T-helper 2 cell treated with Interferon-gamma antibody and Interleukin-4, amounts not matched to agents 5 μg/mL and 100 μg/mL, for 36 hours (primary cell): ENCODE results near the gene SMIM1.
A peak's percentile ranks its signal among the peaks of the same experiment; 100 is the strongest.

Experiments
- DNase-seq: peaks from one replicate; pipeline ENCODE4 v3.0.0; 2021; ENCODE audit warnings: low spot score
- H3K27ac Mint-ChIP-seq: one replicate; pipeline ENCODE4 v1.8.0; 2021; ENCODE audit warnings: mild to moderate bottlenecking, mixed read lengths
- H3K27me3 Mint-ChIP-seq: one replicate; pipeline ENCODE4 v1.8.0; 2021; ENCODE audit warnings: low read depth, mixed read lengths
- H3K36me3 Mint-ChIP-seq: one replicate; pipeline ENCODE4 v1.8.0; 2021; ENCODE audit warnings: low read depth, mixed read lengths
- H3K4me1 Mint-ChIP-seq: one replicate; pipeline ENCODE4 v1.8.0; 2021; ENCODE audit warnings: low read depth, mixed read lengths
- H3K4me3 Mint-ChIP-seq: one replicate; pipeline ENCODE4 v1.8.0; 2022; ENCODE audit warnings: mild to moderate bottlenecking, moderate library complexity, mixed read lengths
- H3K9me3 Mint-ChIP-seq: one replicate; pipeline ENCODE4 v1.8.0; 2021; ENCODE audit warnings: mixed read lengths

The SMIM1 gene

GRCh38 chr1:3817138-3817740 is 44.7 kb downstream of the SMIM1 start:
- Mint-ChIP-seq H3K4me3 (no peak overlapping the region), H3K4me1 (no peaks in the 10 kb centered on the region), H3K36me3 (peaks cover 7% of the 10 kb centered on the region), H3K9me3 (no peaks in the 10 kb centered on the region), H3K27me3 (no peaks in the 10 kb centered on the region), H3K27ac (no peak overlapping the region)
- DNase-seq, result no peak

GRCh38 chr1:3817821-3818597 is 45.5 kb downstream of the SMIM1 start:
- Mint-ChIP-seq H3K27ac (no peak overlapping the region), H3K4me3 (no peak overlapping the region), H3K27me3 (no peaks in the 10 kb centered on the region), H3K9me3 (no peaks in the 10 kb centered on the region), H3K36me3 (peaks cover 7% of the 10 kb centered on the region), H3K4me1 (no peaks in the 10 kb centered on the region)
- no peak for DNase-seq

- no peaks in the 10 kb centered on the region for H3K9me3 Mint-ChIP-seq
- no peak for DNase-seq
- no peak overlapping the region for H3K4me3 Mint-ChIP-seq
- H3K27me3 Mint-ChIP-seq, result no peaks in the 10 kb centered on the region
- no peaks in the 10 kb centered on the region for H3K4me1 Mint-ChIP-seq
- H3K36me3 Mint-ChIP-seq, result peaks cover 10% of the 10 kb centered on the region
- H3K27ac Mint-ChIP-seq, result peak overlapping the region; percentile 46
Measured at GRCh38 chr1:3819771-3820200, 47.2 kb downstream of the SMIM1 start.

- no peaks in the 10 kb centered on the region for H3K27me3 Mint-ChIP-seq
- H3K27ac Mint-ChIP-seq, result no peak overlapping the region
- H3K9me3 Mint-ChIP-seq, result no peaks in the 10 kb centered on the region
- DNase-seq, result no peak
- no peaks in the 10 kb centered on the region for H3K4me1 Mint-ChIP-seq
- H3K36me3 Mint-ChIP-seq, result peaks cover 10% of the 10 kb centered on the region
- no peak overlapping the region for H3K4me3 Mint-ChIP-seq
Measured at GRCh38 chr1:3820316-3820715, 47.8 kb downstream of the SMIM1 start.

- Mint-ChIP-seq H3K4me1 (no peaks in the 10 kb centered on the region), H3K27ac (no peak overlapping the region), H3K9me3 (no peaks in the 10 kb centered on the region), H3K36me3 (peaks cover 12% of the 10 kb centered on the region), H3K27me3 (no peaks in the 10 kb centered on the region), H3K4me3 (no peak overlapping the region)
- no peak for DNase-seq
Measured at GRCh38 chr1:3821004-3821403, 48.5 kb downstream of the SMIM1 start.

GRCh38 chr1:3821447-3821846 is 48.9 kb downstream of the SMIM1 start:
- no peaks in the 10 kb centered on the region for H3K9me3 Mint-ChIP-seq

GRCh38 chr1:3821908-3822307 is 49.4 kb downstream of the SMIM1 start:
- no peak for DNase-seq
- Mint-ChIP-seq H3K36me3 (peaks cover 14% of the 10 kb centered on the region), H3K9me3 (no peaks in the 10 kb centered on the region), H3K27me3 (no peaks in the 10 kb centered on the region), H3K4me1 (no peaks in the 10 kb centered on the region), H3K27ac (peak overlapping the region; percentile 19), H3K4me3 (no peak overlapping the region)

More at GRCh38 chr1:3821447-3821846, 48.9 kb downstream of the SMIM1 start:
- DNase-seq, result no peak
- H3K36me3 Mint-ChIP-seq, result peaks cover 13% of the 10 kb centered on the region
- H3K4me3 Mint-ChIP-seq, result no peak overlapping the region
- H3K4me1 Mint-ChIP-seq, result no peaks in the 10 kb centered on the region
- no peaks in the 10 kb centered on the region for H3K27me3 Mint-ChIP-seq
- H3K27ac Mint-ChIP-seq, result no peak overlapping the region

- Mint-ChIP-seq H3K4me1 (no peaks in the 10 kb centered on the region), H3K9me3 (no peaks in the 10 kb centered on the region), H3K4me3 (no peak overlapping the region), H3K27ac (no peak overlapping the region), H3K36me3 (peaks cover 14% of the 10 kb centered on the region), H3K27me3 (no peaks in the 10 kb centered on the region)
- no peak for DNase-seq
Measured at GRCh38 chr1:3822421-3822820, 49.9 kb downstream of the SMIM1 start.

- no peaks in the 10 kb centered on the region for H3K9me3 Mint-ChIP-seq
- H3K4me1 Mint-ChIP-seq, result no peaks in the 10 kb centered on the region
- H3K36me3 Mint-ChIP-seq, result peaks cover 25% of the 10 kb centered on the region
- no peak for DNase-seq
- no peak overlapping the region for H3K4me3 Mint-ChIP-seq
- no peaks in the 10 kb centered on the region for H3K27me3 Mint-ChIP-seq
- H3K27ac Mint-ChIP-seq, result no peak overlapping the region
Measured at GRCh38 chr1:3824650-3825049, 52.1 kb downstream of the SMIM1 start.

GRCh38 chr1:3825356-3825755 is 52.8 kb downstream of the SMIM1 start:
- Mint-ChIP-seq H3K4me3 (no peak overlapping the region), H3K9me3 (no peaks in the 10 kb centered on the region), H3K27me3 (no peaks in the 10 kb centered on the region), H3K4me1 (no peaks in the 10 kb centered on the region), H3K27ac (no peak overlapping the region), H3K36me3 (peaks cover 25% of the 10 kb centered on the region)
- no peak for DNase-seq
